GM20431 (cell line): ENCODE measurements around the gene RIMS4.
"Not testable (repeated sequence)": the region's sequence is repeated elsewhere in the genome, so short reads cannot be mapped to it uniquely, and the experiment has no call there.

Experiments used
- in situ Hi-C: fragments of 300-500 bp; cut with MseI, MboI; formaldehyde crosslinking; loops from one replicate; pipeline ENCODE4 v1.15.0; 2020; ENCODE audit warnings: low sequenced_read_pairs; ENCODE audit not compliant: unreplicated experiment

Gene RIMS4

GRCh38 chr20:44768256-44768655, 42.1 kb downstream of the RIMS4 start:
- in situ Hi-C loops = no loop called here

GRCh38 chr20:44765701-44766347, 44.5 kb downstream of the RIMS4 start:
- in situ Hi-C loops = no loop called here

GRCh38 chr20:44765091-44765490, 45.3 kb downstream of the RIMS4 start:
- in situ Hi-C loops = no loop called here

GRCh38 chr20:44763798-44764197, 46.5 kb downstream of the RIMS4 start:
- in situ Hi-C loops = not testable (repeated sequence)

GRCh38 chr20:44762466-44763140, 47.7 kb downstream of the RIMS4 start:
- in situ Hi-C loops = no loop called here

GRCh38 chr20:44761423-44761822, 48.9 kb downstream of the RIMS4 start:
- in situ Hi-C loops = no loop called here

- in situ Hi-C loops = no loop called here
Observed at GRCh38 chr20:44759595-44759994, 50.8 kb downstream of the RIMS4 start.

GRCh38 chr20:44758247-44759101, 51.9 kb downstream of the RIMS4 start:
- in situ Hi-C loops = no loop called here

- in situ Hi-C loops = no loop called here
Observed at GRCh38 chr20:44756956-44757355, 53.4 kb downstream of the RIMS4 start.

GRCh38 chr20:44756011-44756688, 54.2 kb downstream of the RIMS4 start:
- in situ Hi-C loops = no loop called here

- in situ Hi-C loops = no loop called here
Observed at GRCh38 chr20:44754554-44754953, 55.8 kb downstream of the RIMS4 start.

- in situ Hi-C loops = no loop called here
Observed at GRCh38 chr20:44752099-44752931, 58.0 kb downstream of the RIMS4 start.

- in situ Hi-C loops = no loop called here
Observed at GRCh38 chr20:44750081-44750805, 60.1 kb downstream of the RIMS4 start.

GRCh38 chr20:44748005-44748370, 62.4 kb downstream of the RIMS4 start:
- in situ Hi-C loops = no loop called here

GRCh38 chr20:44747166-44748004, 63.0 kb downstream of the RIMS4 start:
- in situ Hi-C loops = no loop called here

GRCh38 chr20:44746367-44747165, 63.8 kb downstream of the RIMS4 start:
- in situ Hi-C loops = no loop called here

GRCh38 chr20:44745598-44746366, 64.6 kb downstream of the RIMS4 start, which contains the start of gene KCNK15:
TSS of gene KCNK15 (plus strand) at chr20:44745865. CDS start at chr20:44745911, 46 bp downstream.
- in situ Hi-C loops = no loop called here
